Hepatic stellate cell (primary cell): ENCODE measurements around the gene SORL1-AS1.
A peak's percentile ranks its signal among the peaks of the same experiment; 100 is the strongest.

Source experiments
- DNase-seq: peaks from one replicate; pipeline ENCODE4 v3.0.0; 2011; ENCODE audit warnings: low spot score

SORL1-AS1 gene

GRCh38 chr11:121476379-121477032 lies 23.7 kb upstream of the SORL1-AS1 start:
- DNase-seq, result no peak

- DNase-seq, result no peak
Observed at GRCh38 chr11:121474680-121475079, 21.9 kb upstream of the SORL1-AS1 start.

DNA sequence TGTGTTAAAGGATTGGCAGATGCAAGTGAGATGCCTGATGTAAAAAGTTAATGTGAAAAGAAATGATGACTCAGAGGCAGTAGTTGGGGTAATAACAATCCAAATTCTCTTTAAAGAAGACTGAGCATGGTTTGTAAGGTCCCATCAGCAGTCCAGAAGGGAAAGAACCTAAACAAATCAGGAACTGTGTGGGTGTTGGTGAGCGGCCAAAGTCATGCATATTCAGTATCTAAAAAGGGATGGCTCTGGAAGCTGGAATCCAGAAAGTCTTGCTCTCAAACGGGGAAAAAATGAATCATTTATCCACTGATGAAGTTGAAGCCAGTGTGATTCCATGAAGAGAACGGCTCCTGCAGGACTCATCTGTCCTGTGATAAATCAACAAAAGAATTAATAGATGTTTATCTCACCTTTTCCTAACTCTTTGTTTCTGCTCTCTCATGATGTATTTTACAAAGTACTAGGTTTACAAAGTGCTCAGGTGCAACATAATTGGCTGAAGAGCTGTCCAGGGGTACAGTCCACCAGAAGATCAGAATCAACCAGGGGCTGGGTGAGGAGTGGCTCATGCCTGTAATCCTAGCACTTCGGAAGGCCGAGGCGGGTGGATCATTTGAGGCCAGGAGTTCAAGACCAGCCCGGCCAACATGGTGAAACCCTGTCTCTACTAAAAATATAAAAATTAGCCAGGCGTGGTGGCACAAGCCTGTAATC lies 20.5 kb upstream of the SORL1-AS1 start:
- DNase-seq, result no peak

DNA sequence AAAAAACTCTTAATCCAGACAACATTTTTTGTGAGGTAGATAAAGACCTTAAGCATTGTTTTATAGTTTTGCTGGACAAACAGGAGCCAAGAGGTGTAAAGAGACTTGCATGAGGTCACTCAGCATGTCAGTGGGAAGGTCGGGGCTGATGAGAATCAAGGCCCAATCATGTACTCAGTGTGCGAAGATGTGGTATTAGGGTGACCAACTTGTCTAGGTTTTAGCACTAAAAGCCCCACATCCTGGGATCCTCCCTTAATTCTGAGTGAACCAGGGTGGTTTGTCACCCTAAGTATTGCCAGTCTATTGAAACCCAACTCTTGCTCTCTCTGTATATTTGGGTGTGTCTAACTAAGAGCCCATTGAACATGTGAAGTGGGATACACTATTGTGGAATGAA lies 19.5 kb upstream of the SORL1-AS1 start:
- DNase-seq, result no peak

GRCh38 chr11:121471167-121471566 lies 18.4 kb upstream of the SORL1-AS1 start:
- DNase-seq, result no peak

DNA sequence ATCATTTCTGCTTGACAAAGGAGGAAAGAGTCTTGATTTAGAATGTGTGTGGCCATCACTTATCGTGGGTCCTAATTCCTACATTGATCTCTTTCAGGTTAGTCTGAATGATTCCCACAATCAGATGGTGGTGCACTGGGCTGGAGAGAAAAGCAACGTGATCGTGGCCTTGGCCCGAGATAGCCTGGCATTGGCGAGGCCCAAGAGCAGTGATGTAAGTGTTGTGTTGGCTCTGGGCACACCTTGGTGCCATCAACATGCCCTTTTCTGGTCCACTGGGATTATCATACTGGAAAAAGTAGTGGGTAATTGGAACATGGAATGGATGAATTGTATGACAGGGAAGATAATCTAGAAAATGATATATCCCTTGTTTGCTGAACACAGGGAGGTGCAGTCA lies 17.1 kb upstream of the SORL1-AS1 start:
- no peak for DNase-seq

GRCh38 chr11:121467965-121468364 lies 15.2 kb upstream of the SORL1-AS1 start:
- no peak for DNase-seq

GRCh38 chr11:121467471-121467870 lies 14.7 kb upstream of the SORL1-AS1 start:
- no peak for DNase-seq

GRCh38 chr11:121466063-121466794 lies 13.5 kb upstream of the SORL1-AS1 start:
- peak; percentile 95 for DNase-seq

DNA sequence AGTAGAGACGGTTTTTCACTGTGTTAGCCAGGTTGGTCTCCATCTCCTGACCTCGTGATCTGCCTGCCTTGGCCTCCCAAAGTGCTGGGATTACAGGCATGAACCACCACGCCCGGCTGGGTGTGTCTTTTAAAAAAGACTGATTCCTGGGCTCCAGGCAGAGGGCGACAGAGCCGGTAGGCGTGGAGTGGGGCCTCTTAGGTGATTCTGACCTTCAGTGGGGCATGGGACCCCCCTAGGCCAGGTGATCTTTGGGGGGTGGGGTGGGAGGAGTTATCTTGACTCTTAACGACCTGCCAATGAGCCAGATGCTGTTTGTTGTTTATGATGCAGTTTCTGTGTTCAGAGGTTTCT lies 12.9 kb upstream of the SORL1-AS1 start:
- DNase-seq, result no peak

GRCh38 chr11:121464352-121464946 lies 11.7 kb upstream of the SORL1-AS1 start:
- peak; percentile 84 for DNase-seq

GRCh38 chr11:121463689-121464335 lies 11.0 kb upstream of the SORL1-AS1 start:
- DNase-seq, result no peak

- DNase-seq, result no peak
Observed at GRCh38 chr11:121461843-121462242, 9.1 kb upstream of the SORL1-AS1 start.

DNA sequence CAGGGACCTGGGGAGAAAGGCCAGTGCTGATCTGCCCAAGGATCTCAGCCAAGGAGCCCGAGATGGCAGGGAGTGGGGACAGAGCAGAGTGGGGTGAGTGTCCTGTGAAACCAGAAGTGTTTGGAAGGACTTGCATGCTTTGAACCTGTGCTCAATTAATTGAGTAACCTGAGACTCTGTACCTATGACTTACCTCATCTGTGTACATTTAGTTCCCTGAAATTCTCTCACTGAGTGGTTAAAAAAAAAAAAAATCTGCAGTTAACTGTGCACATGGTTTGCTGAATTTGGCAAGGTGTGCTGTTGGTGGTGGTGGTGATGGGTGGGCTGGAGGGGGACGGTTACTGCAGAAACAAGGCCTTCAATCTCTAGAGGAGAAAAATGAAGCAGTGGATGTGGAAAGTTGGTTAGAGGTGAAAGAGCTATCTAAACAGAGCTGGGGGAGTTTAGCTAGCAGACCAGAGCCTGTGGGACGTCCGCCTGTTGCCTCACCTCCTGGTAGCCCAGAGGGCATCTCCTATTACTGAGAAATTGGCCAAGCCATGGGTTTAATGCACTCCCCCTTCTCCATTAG lies 8.3 kb upstream of the SORL1-AS1 start:
- DNase-seq, result no peak

- DNase-seq, result no peak
Observed at GRCh38 chr11:121459413-121460017, 6.7 kb upstream of the SORL1-AS1 start.

GRCh38 chr11:121458551-121458950 lies 5.8 kb upstream of the SORL1-AS1 start:
- no peak for DNase-seq

- DNase-seq, result no peak
Observed at GRCh38 chr11:121456816-121457431, 4.2 kb upstream of the SORL1-AS1 start.

GRCh38 chr11:121456151-121456550 lies 3.4 kb upstream of the SORL1-AS1 start:
- DNase-seq, result no peak

DNA sequence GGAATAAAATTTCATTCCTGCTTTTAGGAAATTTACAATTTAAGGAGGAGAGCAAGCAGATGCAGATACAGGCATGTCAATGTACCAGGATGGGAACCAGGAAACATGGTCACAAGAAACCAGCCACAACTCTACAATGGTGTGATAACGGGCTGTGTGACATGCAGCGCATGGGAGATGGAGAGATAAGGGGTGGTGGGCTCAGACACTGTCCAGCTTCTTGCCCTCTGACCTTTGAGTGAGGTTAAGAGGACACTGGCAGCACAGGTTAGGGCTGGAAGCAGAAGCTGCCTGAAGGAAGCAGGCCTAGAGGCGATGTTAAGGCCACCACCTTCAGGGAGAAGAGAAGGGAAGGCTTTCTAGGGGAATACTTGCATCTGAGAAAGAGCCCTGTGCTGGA lies 2.3 kb upstream of the SORL1-AS1 start:
- DNase-seq, result no peak

DNA sequence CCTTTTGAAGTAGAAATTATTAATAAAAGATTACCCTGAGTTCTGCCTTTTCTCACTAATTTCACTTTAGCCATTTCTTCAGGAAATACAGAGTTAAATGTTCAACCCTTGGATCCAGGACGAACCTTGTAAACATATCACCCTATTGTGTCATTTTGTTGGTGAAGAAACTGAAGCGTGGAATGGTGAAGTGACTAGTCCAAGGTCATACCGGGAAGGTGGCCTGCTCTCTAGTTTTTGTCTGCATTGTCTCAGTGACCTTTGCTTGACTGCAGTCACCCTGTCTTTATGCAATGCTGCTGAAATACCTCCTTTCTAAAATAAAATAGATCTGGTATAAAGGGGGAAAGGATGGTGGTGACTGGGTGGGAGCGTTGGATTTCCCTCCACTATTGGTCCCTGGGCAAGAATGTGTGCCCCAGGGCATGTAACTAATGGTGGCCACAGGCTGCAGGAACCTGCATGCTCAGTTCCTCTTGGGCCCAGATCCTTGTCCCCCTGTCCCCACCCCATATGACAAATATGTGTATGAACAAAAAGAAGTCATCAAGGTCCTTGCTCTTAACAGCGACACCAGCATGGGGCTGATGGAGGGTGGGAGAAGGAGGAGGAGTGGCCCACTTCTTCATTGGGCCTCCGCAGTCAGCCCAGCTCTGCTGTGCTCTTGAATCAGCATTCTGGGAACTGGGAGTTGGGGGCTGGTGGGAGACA lies 977 bp upstream of the SORL1-AS1 start:
- no peak for DNase-seq
